OCI-LY7 (cell line): ENCODE measurements around the gene BORCS8.

Experiments used
- EZH2phosphoT487 ChIP-seq: fragments of 200-600 bp; sonication (generic); IDR thresholded peaks from 2 replicates; pipeline ENCODE4 v1.6.1; 2018; ENCODE audit warnings: low read depth, borderline replicate concordance, mild to moderate bottlenecking, mixed run types, antibody characterized with exemption, low read length, moderate library complexity, mixed read lengths
- TF ChIP-seq, protein P1 (sequence below): fragments of 200-600 bp; sonication (generic); conservative IDR thresholded peaks from 2 replicates; pipeline ENCODE4 v1.5.1; 2014; ENCODE audit warnings: mild to moderate bottlenecking, antibody characterized with exemption, low read length, moderate library complexity, mixed read lengths

GRCh38 chr19:19201697-19202630 lies 10.0 kb upstream of the BORCS8 start:
- TF ChIP-seq, protein P1, sequence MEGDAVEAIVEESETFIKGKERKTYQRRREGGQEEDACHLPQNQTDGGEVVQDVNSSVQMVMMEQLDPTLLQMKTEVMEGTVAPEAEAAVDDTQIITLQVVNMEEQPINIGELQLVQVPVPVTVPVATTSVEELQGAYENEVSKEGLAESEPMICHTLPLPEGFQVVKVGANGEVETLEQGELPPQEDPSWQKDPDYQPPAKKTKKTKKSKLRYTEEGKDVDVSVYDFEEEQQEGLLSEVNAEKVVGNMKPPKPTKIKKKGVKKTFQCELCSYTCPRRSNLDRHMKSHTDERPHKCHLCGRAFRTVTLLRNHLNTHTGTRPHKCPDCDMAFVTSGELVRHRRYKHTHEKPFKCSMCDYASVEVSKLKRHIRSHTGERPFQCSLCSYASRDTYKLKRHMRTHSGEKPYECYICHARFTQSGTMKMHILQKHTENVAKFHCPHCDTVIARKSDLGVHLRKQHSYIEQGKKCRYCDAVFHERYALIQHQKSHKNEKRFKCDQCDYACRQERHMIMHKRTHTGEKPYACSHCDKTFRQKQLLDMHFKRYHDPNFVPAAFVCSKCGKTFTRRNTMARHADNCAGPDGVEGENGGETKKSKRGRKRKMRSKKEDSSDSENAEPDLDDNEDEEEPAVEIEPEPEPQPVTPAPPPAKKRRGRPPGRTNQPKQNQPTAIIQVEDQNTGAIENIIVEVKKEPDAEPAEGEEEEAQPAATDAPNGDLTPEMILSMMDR: no peak
- no peak for TF ChIP-seq EZH2phosphoT487
